ENCODE data around the gene PARP8.
"Not testable (repeated sequence)": the region's sequence is repeated elsewhere in the genome, so short reads cannot be mapped to it uniquely, and the experiment has no call there.

The PARP8 gene

GRCh38 chr5:50766042-50766441 is 99.6 kb downstream of the PARP8 start:
- H3K4me3 ChIP-seq (ENCODE audit: low read depth, low read length), result no peak overlapping the region
- DNase-seq (ENCODE audit: low read depth), result no peak

GRCh38 chr5:50766462-50766861 is 100.0 kb downstream of the PARP8 start:
- H3K4me3 ChIP-seq (ENCODE audit: low read depth, low read length), result no peak overlapping the region
- no peak for DNase-seq (ENCODE audit: low read depth)

GRCh38 chr5:50766967-50767366 is 100.5 kb downstream of the PARP8 start:
- no peak for DNase-seq (ENCODE audit: low read depth)
- H3K4me3 ChIP-seq (ENCODE audit: low read depth, low read length), result no peak overlapping the region

- H3K4me3 ChIP-seq (ENCODE audit: low read depth, low read length), result no peak overlapping the region
- no peak for DNase-seq (ENCODE audit: low read depth)
Measured at GRCh38 chr5:50767588-50767987, 101.2 kb downstream of the PARP8 start.

- H3K4me3 ChIP-seq (ENCODE audit: low read depth, low read length), result no peak overlapping the region
- DNase-seq (ENCODE audit: low read depth), result no peak
Measured at GRCh38 chr5:50768634-50769033, 102.2 kb downstream of the PARP8 start.

GRCh38 chr5:50770441-50770840 is 104.0 kb downstream of the PARP8 start:
- no peak overlapping the region for H3K4me3 ChIP-seq (ENCODE audit: low read depth, low read length)

GRCh38 chr5:50774446-50775175 is 108.2 kb downstream of the PARP8 start:
- DNase-seq (ENCODE audit: low read depth); H3K4me3 ChIP-seq (ENCODE audit: low read depth, low read length): not testable (repeated sequence)

More at GRCh38 chr5:50770441-50770840, 104.0 kb downstream of the PARP8 start:
- DNase-seq (ENCODE audit: low read depth), result no peak

GRCh38 chr5:50786073-50786472 is 119.6 kb downstream of the PARP8 start:
- DNase-seq (ENCODE audit: low read depth), result no peak
- no peak overlapping the region for H3K4me3 ChIP-seq (ENCODE audit: low read depth, low read length)

GRCh38 chr5:50791813-50792212 is 125.4 kb downstream of the PARP8 start:
- no peak overlapping the region for H3K4me3 ChIP-seq (ENCODE audit: low read depth, low read length)
- DNase-seq (ENCODE audit: low read depth), result no peak

GRCh38 chr5:50792843-50793242 is 126.4 kb downstream of the PARP8 start:
- no peak for DNase-seq (ENCODE audit: low read depth)
- no peak overlapping the region for H3K4me3 ChIP-seq (ENCODE audit: low read depth, low read length)

- no peak for DNase-seq (ENCODE audit: low read depth)
Measured at GRCh38 chr5:50794812-50795211, 128.4 kb downstream of the PARP8 start.

GRCh38 chr5:50798002-50798401 is 131.6 kb downstream of the PARP8 start:
- DNase-seq (ENCODE audit: low read depth), result no peak

More at GRCh38 chr5:50794812-50795211, 128.4 kb downstream of the PARP8 start:
- H3K4me3 ChIP-seq (ENCODE audit: low read depth, low read length), result no peak overlapping the region

GRCh38 chr5:50799596-50799995 is 133.2 kb downstream of the PARP8 start:
- DNase-seq (ENCODE audit: low read depth), result no peak
- H3K4me3 ChIP-seq (ENCODE audit: low read depth, low read length), result no peak overlapping the region

More at GRCh38 chr5:50798002-50798401, 131.6 kb downstream of the PARP8 start:
- no peak overlapping the region for H3K4me3 ChIP-seq (ENCODE audit: low read depth, low read length)

- no peak overlapping the region for H3K4me3 ChIP-seq (ENCODE audit: low read depth, low read length)
- DNase-seq (ENCODE audit: low read depth), result no peak
Measured at GRCh38 chr5:50800410-50800809, 134.0 kb downstream of the PARP8 start.

- H3K4me3 ChIP-seq (ENCODE audit: low read depth, low read length), result no peak overlapping the region
- peak; percentile 1 for DNase-seq (ENCODE audit: low read depth)
Measured at GRCh38 chr5:50807661-50808060, 141.2 kb downstream of the PARP8 start.

GRCh38 chr5:50808406-50808805 is 142.0 kb downstream of the PARP8 start:
- no peak overlapping the region for H3K4me3 ChIP-seq (ENCODE audit: low read depth, low read length)
- DNase-seq (ENCODE audit: low read depth), result no peak

GRCh38 chr5:50811746-50812145 is 145.3 kb downstream of the PARP8 start:
- H3K4me3 ChIP-seq (ENCODE audit: low read depth, low read length); DNase-seq (ENCODE audit: low read depth): not testable (repeated sequence)

GRCh38 chr5:50813691-50814090 is 147.3 kb downstream of the PARP8 start:
- DNase-seq (ENCODE audit: low read depth), result no peak
- no peak overlapping the region for H3K4me3 ChIP-seq (ENCODE audit: low read depth, low read length)

GRCh38 chr5:50814556-50814955 is 148.1 kb downstream of the PARP8 start:
- DNase-seq (ENCODE audit: low read depth), result no peak
- H3K4me3 ChIP-seq (ENCODE audit: low read depth, low read length), result no peak overlapping the region

- no peak for DNase-seq (ENCODE audit: low read depth)
- no peak overlapping the region for H3K4me3 ChIP-seq (ENCODE audit: low read depth, low read length)
Measured at GRCh38 chr5:50822046-50822445, 155.6 kb downstream of the PARP8 start.

GRCh38 chr5:50822761-50823160 is 156.3 kb downstream of the PARP8 start:
- no peak for DNase-seq (ENCODE audit: low read depth)
- H3K4me3 ChIP-seq (ENCODE audit: low read depth, low read length), result no peak overlapping the region

Data from skeletal muscle cell (primary cell).